NK-92 (cell line): ENCODE data around the gene LAMP1.
"Not testable (repeated sequence)": the region's sequence is repeated elsewhere in the genome, so short reads cannot be mapped to it uniquely, and the experiment has no call there.

Source experiments
- DNase-seq: peaks from one replicate; lab custom pipeline; 2025; ENCODE audit not compliant: unreplicated experiment; lab: John Stamatoyannopoulos, UW

The LAMP1 gene

DNA sequence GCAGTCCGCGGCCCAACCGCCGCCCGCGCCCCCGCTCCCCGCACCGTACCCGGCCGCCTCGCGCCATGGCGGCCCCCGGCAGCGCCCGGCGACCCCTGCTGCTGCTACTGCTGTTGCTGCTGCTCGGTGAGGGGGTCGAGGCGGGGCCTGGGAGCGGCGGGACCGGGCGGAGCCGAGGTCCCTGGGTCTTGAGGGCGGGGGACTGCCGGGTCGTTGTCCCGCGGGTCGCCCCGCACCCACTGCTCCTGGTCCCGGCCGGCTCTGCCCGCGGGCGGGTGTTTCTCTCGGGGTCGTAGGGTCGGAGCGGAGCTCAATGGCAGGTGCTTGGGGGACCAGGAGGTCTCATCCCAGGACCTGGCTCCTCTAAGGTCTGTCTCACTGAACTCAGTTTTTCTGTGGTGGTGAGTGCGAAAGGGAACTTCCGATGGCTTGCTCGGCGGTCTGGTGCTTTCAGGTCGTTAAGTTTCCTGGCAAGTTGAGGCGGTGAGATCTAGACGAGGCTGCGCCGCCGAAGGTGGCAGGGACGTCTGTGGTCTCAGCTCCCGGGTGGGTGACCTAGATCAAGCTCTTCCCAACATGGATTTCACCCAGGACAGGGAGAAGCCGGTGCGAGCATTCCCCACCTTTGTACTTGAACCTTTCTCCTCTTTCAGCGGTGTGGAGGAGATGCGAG, 467 bp downstream of the LAMP1 start:
- DNase-seq = no peak

DNA sequence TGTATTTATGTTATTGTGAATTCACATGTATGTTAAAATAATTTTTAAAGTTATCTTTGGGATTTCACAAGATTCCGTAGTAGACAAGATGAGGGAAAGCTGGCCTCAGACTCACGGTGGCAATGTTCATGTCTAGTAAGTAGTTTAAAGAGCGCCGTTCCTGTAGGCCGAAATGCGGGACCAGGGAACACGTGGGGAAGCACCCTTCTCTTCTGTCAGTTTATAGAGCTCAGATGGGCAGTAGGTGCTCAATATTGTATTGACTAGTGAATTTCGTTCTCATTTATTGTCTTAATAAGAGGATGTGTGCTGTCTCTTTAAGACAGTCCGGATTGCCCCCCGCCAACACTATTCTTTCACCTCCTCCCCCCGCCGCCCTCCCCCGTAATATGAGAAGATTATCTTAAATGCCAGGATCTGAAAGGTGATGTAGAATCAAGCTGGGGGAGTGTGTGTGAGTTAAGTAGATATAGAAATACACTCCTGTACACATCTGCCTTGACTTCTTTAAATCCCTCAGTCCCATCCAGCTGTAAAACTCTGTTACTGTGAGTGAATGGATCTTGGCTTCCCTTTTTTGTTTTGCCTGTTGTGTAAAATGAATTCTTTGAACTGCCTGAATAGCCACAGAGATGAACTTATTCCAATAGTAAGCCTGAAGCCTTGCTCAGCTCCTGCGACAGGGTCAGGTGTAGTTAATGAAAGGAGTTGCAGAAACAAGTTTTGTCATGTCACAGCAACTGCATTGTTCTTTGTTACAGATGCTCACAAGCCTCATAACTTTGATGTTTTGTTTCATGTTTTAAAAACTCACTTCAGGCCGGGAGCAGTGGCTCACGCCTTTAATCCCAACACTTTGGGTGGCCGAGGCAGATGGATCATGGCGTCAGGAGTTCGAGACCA, 1.3 kb downstream of the LAMP1 start:
- no peak for DNase-seq

- no peak for DNase-seq
These were observed 2.9 kb downstream of the LAMP1 start for GRCh38 chr13:113299951-113300350.

- no peak for DNase-seq
These were observed 5.9 kb downstream of the LAMP1 start for GRCh38 chr13:113302986-113303385.

DNA sequence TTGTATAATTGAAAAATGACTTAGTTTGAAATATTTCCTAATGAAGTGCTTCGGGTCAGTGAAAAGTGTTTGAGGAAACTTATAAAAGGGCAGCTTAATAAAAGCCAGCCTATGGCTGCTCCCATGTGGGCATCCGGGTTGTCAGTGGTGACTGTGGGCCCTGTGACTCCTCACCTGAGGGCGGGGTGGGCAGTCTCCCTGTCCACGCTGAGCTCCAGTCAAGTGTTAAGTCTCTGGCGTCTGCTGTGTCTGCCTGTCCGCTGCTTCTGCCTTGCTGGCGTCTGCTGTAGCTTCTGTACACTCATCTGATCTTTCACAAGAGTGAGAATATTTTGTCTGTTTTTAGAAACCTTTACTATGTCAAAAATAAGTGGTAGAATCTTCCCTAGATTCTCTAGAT, 7.1 kb downstream of the LAMP1 start:
- no peak for DNase-seq

DNA sequence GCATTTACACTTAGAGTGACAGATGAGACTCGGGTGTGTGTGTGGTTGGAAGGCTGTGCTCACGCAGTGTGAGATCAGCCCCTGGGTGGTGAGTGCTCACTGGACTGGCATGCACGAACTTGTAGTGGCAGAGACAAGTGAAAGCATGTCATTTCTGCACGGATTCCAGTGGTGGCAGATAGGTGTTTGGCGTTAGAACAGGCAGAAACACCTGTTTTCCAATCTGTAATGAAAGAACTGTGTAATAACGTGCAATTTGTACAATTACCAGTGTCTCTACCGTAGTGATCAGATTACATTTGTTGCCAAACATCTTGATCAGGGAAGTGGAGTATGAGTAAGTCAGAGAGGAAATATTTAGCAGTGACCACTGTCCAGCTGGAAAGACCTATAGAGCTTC, 8.2 kb downstream of the LAMP1 start:
- DNase-seq = no peak

DNA sequence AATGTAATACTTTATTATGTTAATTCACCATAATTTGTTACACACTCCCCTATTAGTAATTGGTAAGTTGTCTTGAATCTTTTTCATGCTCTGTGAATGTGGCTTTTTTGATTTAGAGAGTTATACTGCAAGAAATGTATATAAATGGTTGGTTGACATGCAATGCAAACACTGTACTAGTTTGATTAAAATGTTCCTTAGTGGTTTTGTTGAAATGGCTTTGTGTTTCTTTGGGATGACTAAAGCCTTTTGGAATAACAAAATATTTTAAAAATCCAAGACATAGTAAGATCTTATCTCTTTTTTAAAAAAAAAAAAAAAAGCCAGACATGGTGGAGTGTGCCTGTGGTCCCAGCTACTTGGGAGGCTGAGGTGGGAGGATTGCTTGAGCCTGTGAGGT, 10.5 kb downstream of the LAMP1 start:
- no peak for DNase-seq

DNA sequence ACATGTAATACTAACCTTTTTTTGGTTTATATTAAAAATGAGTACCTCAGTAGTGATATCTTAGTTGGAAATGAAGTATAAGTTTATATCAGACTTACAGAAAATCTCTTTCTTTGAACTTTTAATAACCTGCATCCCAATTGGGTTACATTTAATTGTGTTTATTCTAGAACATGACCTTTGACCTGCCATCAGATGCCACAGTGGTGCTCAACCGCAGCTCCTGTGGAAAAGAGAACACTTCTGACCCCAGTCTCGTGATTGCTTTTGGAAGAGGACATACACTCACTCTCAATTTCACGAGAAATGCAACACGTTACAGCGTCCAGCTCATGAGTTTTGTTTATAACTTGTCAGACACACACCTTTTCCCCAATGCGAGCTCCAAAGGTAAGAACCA, 12.4 kb downstream of the LAMP1 start:
- no peak for DNase-seq

GRCh38 chr13:113314112-113314511, 17.1 kb downstream of the LAMP1 start:
- not testable (repeated sequence) for DNase-seq

GRCh38 chr13:113314895-113315470, 17.9 kb downstream of the LAMP1 start:
- DNase-seq = not testable (repeated sequence)

DNA sequence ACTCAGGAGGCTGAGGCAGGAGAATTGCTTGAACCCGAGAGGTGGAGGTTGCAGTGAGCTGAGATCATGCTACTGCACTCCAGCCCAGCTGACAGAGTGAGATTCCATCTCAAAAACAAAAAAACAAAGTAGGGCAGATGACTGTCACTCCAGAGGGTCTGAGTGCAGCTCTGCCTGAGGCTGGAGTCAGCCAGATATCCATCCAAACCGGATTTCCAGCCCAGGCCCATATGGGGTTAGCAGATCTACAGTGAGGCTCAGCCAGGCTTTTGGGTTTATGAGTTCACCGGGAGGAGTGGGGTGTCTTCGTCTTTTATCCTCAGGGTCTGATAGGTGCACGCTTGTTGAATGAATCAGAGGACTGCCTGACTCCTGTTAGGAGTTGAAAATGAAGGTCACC, 19.0 kb downstream of the LAMP1 start:
- no peak for DNase-seq

DNA sequence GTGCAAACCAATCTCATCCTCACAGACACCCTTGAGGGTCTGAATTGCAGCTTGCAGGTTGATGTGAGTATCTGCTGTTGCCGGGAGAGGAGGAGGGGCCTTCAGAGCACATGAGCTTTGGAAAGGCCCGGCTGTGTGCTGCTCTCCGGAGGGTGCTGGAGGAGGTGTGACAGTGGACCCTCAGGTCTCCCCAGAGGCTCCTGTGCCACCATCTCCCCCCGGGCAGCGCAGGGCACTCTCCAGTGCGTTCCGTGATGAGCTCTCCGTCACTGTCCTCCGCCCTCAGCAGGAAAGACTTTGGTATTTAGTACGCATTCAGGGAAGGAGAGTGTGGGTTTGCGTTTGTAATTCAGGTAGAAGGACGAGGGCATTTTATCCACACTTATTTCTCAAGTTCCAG, 20.0 kb downstream of the LAMP1 start:
- DNase-seq = no peak

DNA sequence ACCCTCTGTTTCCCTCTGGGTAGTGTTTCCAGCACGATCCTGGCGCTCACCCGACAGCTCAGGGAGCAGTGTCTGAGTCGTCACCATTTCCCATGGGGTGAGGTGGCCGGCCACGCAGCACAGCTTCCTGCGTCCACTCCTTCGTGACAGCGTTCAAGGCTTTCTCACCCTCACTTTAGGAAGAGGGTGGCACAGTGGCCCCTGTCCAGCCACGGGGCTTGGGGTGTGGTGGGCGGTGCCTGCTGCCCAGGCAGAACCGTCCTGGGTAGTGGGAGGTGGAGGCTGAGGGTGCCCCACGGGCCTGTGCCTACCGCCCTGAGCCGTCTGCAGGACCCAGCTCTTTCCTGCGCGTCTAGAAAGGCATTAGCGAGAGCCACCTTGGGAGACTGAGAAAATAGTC, 21.9 kb downstream of the LAMP1 start:
- DNase-seq = no peak

DNA sequence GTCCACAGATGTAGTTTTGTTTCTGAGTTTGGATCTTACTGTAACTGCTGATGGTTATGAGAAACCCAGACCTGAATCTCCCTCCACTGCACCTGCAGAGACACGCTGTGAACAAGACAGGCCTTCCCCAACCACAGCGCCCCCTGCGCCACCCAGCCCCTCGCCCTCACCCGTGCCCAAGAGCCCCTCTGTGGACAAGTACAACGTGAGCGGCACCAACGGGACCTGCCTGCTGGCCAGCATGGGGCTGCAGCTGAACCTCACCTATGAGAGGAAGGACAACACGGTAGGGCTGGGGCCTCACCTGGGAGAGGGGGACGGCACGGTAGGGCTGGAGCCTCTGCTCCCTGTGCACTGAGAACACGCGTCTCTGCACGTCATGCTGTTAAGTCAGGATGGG, 22.3 kb downstream of the LAMP1 start:
- DNase-seq = no peak

DNA sequence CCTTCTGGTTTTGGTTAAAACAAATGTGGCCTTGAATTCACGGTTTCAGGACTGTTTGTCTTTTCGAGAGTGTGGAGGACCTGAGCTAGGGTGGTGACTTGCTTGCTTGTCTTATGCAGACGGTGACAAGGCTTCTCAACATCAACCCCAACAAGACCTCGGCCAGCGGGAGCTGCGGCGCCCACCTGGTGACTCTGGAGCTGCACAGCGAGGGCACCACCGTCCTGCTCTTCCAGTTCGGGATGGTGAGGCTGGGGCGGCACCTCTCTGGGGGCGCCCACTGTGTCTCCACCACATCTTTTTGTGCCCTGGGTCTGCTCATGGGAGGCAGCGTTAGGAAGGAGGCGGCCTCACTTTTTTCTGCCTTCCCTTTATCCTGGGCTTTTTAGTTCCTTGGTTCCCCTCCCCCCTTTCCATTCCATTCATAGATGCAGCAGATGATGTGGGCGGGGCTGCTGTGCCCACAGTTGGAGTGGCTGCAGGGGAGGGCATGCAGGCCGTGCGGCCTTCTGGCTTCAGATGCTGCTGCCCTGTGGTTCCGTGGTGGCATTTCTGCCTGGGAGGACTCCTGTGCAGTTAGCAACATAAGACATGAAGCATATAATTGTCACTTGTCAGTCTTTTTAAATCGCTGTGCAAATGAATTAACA, 23.3 kb downstream of the LAMP1 start:
- DNase-seq = no peak

DNA sequence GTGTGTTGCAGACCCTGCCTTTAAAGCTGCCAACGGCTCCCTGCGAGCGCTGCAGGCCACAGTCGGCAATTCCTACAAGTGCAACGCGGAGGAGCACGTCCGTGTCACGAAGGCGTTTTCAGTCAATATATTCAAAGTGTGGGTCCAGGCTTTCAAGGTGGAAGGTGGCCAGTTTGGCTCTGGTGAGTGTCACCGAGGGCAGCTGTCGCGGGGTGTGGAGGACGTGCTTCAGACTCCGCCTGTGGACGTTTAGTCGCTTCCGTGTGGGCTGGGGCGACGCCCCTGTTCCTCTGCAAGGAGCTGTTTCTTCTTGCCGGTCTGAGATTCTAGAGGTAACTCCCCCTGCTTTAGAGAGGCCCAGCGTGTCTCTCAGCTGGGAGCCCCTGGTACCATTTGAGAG, 24.5 kb downstream of the LAMP1 start:
- DNase-seq = no peak

GRCh38 chr13:113322043-113322461, 25.0 kb downstream of the LAMP1 start:
- DNase-seq = no peak

DNA sequence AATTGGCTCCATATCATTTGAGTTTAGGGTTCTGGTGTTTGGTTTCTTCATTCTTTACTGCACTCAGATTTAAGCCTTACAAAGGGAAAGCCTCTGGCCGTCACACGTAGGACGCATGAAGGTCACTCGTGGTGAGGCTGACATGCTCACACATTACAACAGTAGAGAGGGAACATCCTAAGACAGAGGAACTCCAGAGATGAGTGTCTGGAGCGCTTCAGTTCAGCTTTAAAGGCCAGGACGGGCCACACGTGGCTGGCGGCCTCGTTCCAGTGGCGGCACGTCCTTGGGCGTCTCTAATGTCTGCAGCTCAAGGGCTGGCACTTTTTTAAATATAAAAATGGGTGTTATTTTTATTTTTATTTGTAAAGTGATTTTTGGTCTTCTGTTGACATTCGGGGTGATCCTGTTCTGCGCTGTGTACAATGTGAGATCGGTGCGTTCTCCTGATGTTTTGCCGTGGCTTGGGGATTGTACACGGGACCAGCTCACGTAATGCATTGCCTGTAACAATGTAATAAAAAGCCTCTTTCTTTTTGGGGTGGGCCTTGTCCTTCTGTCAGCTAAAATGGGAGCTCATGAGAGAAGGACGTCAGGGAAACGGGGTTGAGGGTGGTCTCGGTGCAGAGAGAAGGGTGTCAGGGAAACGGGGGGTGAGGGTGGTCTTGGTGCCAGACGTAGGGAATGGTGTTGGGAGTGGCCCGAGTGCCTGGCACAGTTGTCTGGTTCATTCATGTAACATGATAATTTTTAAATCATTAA, 26.0 kb downstream of the LAMP1 start:
- DNase-seq = no peak

DNA sequence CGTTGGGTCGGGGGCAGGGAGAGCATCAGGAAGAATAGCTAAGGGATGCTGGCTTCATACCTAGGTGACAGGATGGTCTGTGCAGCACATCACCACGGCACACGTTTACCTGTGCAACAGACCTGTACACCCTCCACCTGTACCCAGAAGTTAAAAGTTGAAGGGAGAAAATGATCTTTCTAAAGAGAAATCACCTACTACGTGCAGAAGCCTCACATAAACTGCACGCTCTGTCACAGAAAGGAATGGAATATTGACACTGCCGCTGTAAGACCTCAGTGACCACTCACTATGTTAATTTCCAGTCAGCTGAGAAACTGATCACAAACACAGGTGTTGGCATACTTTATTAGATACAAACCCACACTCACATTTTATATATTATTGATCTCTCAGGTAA, 26.8 kb downstream of the LAMP1 start:
- DNase-seq = no peak

DNA sequence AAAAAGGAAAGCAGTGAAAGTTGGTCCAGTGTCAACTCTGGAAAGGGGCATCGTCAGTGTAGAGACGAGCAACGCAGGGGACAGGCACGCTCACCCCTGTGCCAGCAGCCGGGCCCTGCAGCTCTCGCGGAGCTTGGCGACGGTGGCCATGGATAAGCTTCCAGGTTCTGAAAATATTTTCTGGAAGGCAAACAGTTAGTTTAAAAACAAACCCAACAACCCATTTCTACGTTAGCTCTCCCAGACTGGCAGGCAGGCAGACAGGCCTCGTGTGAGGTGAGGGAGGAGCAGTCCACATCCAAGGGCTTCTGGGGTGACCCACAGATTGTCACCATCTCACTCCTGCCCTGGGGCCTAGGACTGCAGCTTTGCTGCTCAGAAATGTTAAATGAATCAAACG, 27.4 kb downstream of the LAMP1 start:
- no peak for DNase-seq

DNA sequence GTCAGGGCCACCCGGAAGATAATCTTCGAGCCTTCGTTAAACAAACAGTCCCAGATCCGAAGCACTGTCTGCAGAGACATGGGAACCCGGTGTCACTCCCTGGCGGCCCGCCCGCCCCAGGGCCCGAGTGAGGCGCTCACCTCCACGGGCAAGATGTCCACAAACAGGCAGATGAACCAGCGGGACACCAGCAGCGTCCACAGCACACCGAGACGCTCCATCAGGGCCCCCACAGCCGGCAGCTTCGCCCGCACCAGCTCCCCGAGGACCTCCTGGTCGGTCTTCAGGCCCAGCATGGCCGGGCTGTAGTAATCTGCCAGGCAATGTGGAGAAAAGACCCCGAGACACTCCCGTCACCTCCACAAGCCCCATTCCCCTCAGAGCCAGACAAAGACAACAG, 28.7 kb downstream of the LAMP1 start:
- no peak for DNase-seq
